OCI-LY3 (cell line): ENCODE data around the gene A4GALT.

Source experiments
- H2AFZ ChIP-seq: fragments of 200-600, 300-600 bp; shearing (Covaris generic); 2 replicates; pipeline ENCODE4 v1.6.0; 2014; ENCODE audit warnings: antibody characterized with exemption, low read depth, low read length
- H3K27ac ChIP-seq: fragments of 200-600, 300-600 bp; sonication (generic); 2 replicates; pipeline ENCODE4 v1.5.1; 2014; ENCODE audit warnings: mild to moderate bottlenecking, low read length, moderate library complexity, mixed read lengths
- H3K27me3 ChIP-seq: fragments of 200-600, 300-600 bp; sonication (generic); 2 replicates; pipeline ENCODE4 v1.6.1; 2014; ENCODE audit warnings: low read depth, low read length, mixed read lengths
- H3K36me3 ChIP-seq: fragments of 200-600, 300-600 bp; sonication (generic); replicated peaks from 2 replicates; pipeline ENCODE3; 2014; ENCODE audit warnings: low read depth, low read length, mixed read lengths
- H3K4me1 ChIP-seq: fragments of 300-600, 200-600 bp; sonication (generic); 2 replicates; pipeline ENCODE4 v1.6.1; 2014; ENCODE audit warnings: low read length, mixed read lengths
- H3K4me2 ChIP-seq: fragments of 200-600, 300-600 bp; sonication (generic); 2 replicates; pipeline ENCODE4 v1.6.1; 2014; ENCODE audit warnings: low read length, mixed read lengths
- H3K4me3 ChIP-seq: fragments of 300-600, 200-600 bp; sonication (generic); 2 replicates; pipeline ENCODE4 v1.5.1; 2014; ENCODE audit warnings: antibody characterized with exemption, mild to moderate bottlenecking, low read length, moderate library complexity
- H3K79me2 ChIP-seq: fragments of 300-600, 200-600 bp; shearing (Covaris generic); 2 replicates; pipeline ENCODE4 v1.6.1; 2014; ENCODE audit warnings: mild to moderate bottlenecking, low read length, mixed read lengths
- H3K9ac ChIP-seq: fragments of 300-600, 200-600 bp; shearing (Covaris generic); 2 replicates; pipeline ENCODE4 v1.6.0; 2014; ENCODE audit warnings: mild to moderate bottlenecking, low read length, moderate library complexity
- H3K9me3 ChIP-seq: fragments of 200-600, 300-600 bp; shearing (Covaris generic); 2 replicates; pipeline ENCODE4 v1.6.1; 2014; ENCODE audit warnings: low read length, mixed read lengths; ENCODE audit not compliant: insufficient read depth
- H4K20me1 ChIP-seq: fragments of 200-600, 300-600 bp; sonication (generic); 2 replicates; pipeline ENCODE4 v1.6.1; 2016; ENCODE audit warnings: low read length, mixed read lengths; ENCODE audit not compliant: insufficient read depth
- EZH2phosphoT487 ChIP-seq: fragments of 200-600 bp; shearing (Covaris generic); IDR thresholded peaks from 2 replicates; pipeline ENCODE4 v1.6.1; 2018; ENCODE audit warnings: antibody characterized with exemption, mixed run types, low read depth
- TF ChIP-seq, protein P1 (sequence below): fragments of 200-600, 300-600 bp; sonication (generic); IDR thresholded peaks from 2 replicates; pipeline ENCODE4 v1.5.1; 2014; ENCODE audit warnings: antibody characterized with exemption, low read length, low read depth

A4GALT gene

DNA sequence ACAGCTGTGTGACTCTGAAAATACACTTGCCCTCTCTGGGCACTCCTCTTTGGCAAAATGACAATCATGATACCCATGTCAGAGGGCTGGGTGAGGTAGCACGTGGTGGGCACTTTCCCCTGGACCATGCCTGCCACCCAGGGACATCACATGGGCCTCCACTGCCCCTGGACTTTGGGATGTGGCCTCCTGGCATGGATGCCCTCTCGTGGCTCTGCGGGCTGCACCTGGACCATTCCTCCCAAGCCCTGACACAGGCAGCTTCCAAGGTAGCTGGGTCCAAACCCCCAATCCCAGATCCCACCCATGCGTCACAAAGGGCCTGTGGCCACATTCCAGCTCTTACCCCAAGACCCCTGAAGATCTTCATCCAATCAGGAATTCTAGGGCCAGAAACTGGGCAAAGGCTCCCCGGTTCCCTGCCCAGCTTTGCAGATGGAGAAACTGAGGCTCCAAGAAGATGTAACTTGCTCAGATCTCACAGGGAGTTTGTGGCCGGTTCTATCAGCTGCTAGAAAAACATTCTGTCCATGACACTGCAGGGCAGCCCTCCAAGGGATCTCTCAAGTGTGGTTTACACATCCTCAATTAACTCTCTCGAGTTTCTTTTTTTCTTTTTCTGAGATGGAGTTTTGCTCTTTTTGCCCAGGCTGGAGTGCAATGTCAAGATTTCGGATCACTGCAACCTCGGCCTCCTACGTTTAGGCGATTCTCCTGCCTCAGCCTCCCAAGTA, 36.0 kb downstream of the A4GALT start:
- H2AFZ ChIP-seq = no peak overlapping the region
- H3K36me3 ChIP-seq = no peaks in the 10 kb centered on the region
- no peak overlapping the region for H3K4me2 ChIP-seq
- no peak overlapping the region for H3K9ac ChIP-seq
- no peak overlapping the region for H3K27ac ChIP-seq
- H3K27me3 ChIP-seq = peaks cover 5% of the 10 kb centered on the region
- no peak overlapping the region for H3K4me3 ChIP-seq
- H3K9me3 ChIP-seq = peaks cover 4% of the 10 kb centered on the region; the same call in 1 of the 2 replicates
- TF ChIP-seq, protein P1, sequence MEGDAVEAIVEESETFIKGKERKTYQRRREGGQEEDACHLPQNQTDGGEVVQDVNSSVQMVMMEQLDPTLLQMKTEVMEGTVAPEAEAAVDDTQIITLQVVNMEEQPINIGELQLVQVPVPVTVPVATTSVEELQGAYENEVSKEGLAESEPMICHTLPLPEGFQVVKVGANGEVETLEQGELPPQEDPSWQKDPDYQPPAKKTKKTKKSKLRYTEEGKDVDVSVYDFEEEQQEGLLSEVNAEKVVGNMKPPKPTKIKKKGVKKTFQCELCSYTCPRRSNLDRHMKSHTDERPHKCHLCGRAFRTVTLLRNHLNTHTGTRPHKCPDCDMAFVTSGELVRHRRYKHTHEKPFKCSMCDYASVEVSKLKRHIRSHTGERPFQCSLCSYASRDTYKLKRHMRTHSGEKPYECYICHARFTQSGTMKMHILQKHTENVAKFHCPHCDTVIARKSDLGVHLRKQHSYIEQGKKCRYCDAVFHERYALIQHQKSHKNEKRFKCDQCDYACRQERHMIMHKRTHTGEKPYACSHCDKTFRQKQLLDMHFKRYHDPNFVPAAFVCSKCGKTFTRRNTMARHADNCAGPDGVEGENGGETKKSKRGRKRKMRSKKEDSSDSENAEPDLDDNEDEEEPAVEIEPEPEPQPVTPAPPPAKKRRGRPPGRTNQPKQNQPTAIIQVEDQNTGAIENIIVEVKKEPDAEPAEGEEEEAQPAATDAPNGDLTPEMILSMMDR = no peak
- TF ChIP-seq EZH2phosphoT487 = no peak
- H3K4me1 ChIP-seq = peaks cover 13% of the 10 kb centered on the region
- H3K79me2 ChIP-seq = no peaks in the 10 kb centered on the region
- H4K20me1 ChIP-seq = no peaks in the 10 kb centered on the region

DNA sequence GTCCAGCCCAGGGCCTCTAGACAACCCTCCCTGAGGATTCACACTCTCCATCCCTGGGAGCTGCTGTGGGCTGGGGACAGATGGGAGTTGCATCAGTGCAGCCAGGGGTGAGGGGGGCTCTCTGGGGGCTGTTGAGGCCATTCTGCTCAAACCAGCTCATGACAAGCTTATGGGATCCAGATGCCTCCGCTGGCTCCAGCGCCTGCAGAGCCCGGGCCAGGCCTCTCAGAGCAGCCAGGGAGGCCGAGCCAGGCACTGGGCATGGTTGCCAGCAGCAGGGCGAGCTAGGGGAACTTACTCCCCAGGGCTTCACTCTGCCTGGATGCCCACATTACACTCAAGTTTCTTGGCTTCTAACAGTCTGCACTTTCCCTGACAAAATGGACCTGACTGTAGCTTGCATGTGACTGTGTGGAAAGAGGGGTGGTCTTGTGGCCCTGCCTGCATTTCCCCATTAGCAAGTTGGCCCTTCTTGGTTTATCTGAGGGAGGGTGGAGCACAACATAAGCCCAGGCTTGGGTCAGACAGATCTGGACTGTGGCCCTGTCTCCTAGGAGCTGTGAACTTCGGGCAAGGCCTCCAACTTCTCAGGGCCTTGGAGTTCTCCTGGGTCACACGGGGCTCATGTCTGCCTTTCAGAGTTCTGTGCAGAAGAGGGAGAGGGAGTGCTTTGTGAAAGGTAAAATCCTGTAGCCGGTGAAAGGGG, 36.9 kb downstream of the A4GALT start:
- Histone ChIP-seq H3K79me2 (no peaks in the 10 kb centered on the region), H3K4me2 (no peak overlapping the region), H3K36me3 (no peaks in the 10 kb centered on the region), H3K27me3 (peaks cover 5% of the 10 kb centered on the region), H2AFZ (no peak overlapping the region), H3K9me3 (peaks cover 12% of the 10 kb centered on the region; the same call in 1 of the 2 replicates), H3K9ac (no peak overlapping the region), H3K27ac (no peak overlapping the region), H3K4me3 (no peak overlapping the region), H4K20me1 (no peaks in the 10 kb centered on the region), H3K4me1 (peaks cover 13% of the 10 kb centered on the region)
- TF ChIP-seq EZH2phosphoT487 = no peak
- TF ChIP-seq, protein P1 = no peak

GRCh38 chr22:42682113-42682851, 38.4 kb downstream of the A4GALT start:
- H3K27ac ChIP-seq = no peak overlapping the region

More at GRCh38 chr22:42682113-42682851, 38.4 kb downstream of the A4GALT start:
- Histone ChIP-seq H3K27me3 (peaks cover 5% of the 10 kb centered on the region), H4K20me1 (no peaks in the 10 kb centered on the region), H3K4me3 (no peak overlapping the region), H3K4me2 (no peak overlapping the region), H3K79me2 (no peaks in the 10 kb centered on the region), H3K36me3 (no peaks in the 10 kb centered on the region), H3K4me1 (peaks cover 13% of the 10 kb centered on the region), H2AFZ (no peak overlapping the region), H3K9me3 (peaks cover 16% of the 10 kb centered on the region; the same call in 1 of the 2 replicates), H3K9ac (no peak overlapping the region)
- TF ChIP-seq, protein P1 = no peak
- no peak for TF ChIP-seq EZH2phosphoT487
